Esophagus muscularis mucosa (tissue), 4 donors: Measurements from ENCODE around the gene ATP4A. TPM values are rescaled to one million over a fixed set of nuclear protein-coding genes. Genes with fewer than 3 reads are reported as not detected.

Experiments used
- DNase-seq: peaks from one replicate; pipeline ENCODE4 v3.0.0-alpha.2; 2017; ENCODE audit errors: extremely low spot score
- H3K27ac ChIP-seq, 4 donors: fragments of 200-600 bp; sonication (generic); replicated peaks in 1 of 4; 1 replicate in 3 of 4; 2 replicates in 1 of 4; pipeline ENCODE4 v1.5.1; 2016 to 2019; ENCODE audit warnings: mild to moderate bottlenecking in 1 of 4
- H3K27me3 ChIP-seq, 4 donors: fragments of 200-600 bp; sonication (generic); one replicate each; pipeline versions ENCODE4 v1.5.1 to v1.6.0; 2016 to 2019
- H3K36me3 ChIP-seq, 4 donors: fragments of 200-600 bp; sonication (generic); one replicate each; pipeline ENCODE4 v1.5.1; 2016 to 2019
- H3K4me1 ChIP-seq, 4 donors: fragments of 200-600 bp; sonication (generic); one replicate each; pipeline ENCODE4 v1.5.1; 2016 to 2019
- H3K4me3 ChIP-seq, 4 donors: fragments of 200-600 bp; sonication (generic); 1 replicate in 2 of 4; 2 replicates in 2 of 4; pipeline ENCODE4 v1.5.1; 2016 to 2019; ENCODE audit warnings: mild to moderate bottlenecking in 4 of 4, moderate library complexity in 1 of 4
- H3K9me3 ChIP-seq, 4 donors: fragments of 200-600 bp; sonication (generic); 1 replicate in 3 of 4; 2 replicates in 1 of 4; pipeline ENCODE4 v1.5.1; 2016 to 2019
- CTCF ChIP-seq, 3 experiments: fragments of 200-600 bp in 2 of 3; fragments of 450-650 bp in 1 of 3; sonication (generic) in 2 of 3; IDR thresholded peaks; one replicate each; pipeline ENCODE4 v1.5.1; 2017 to 2019; ENCODE audit warnings: antibody characterized with exemption in 3 of 3, mild to moderate bottlenecking in 2 of 3, moderate library complexity in 1 of 3
- EP300 ChIP-seq: sonication (generic); formaldehyde crosslinking; IDR thresholded peaks from one replicate; pipeline ENCODE4 v1.6.1; 2017; ENCODE audit warnings: antibody characterized with exemption
- POLR2A ChIP-seq: fragments of 450-650 bp; IDR thresholded peaks from one replicate; pipeline ENCODE4 v1.6.1; 2017; ENCODE audit warnings: antibody characterized with exemption, moderate library complexity, mild to moderate bottlenecking, low read depth
- POLR2AphosphoS5 ChIP-seq, 2 donors: sonication (generic); formaldehyde crosslinking; IDR thresholded peaks; one replicate each; pipeline ENCODE4 v1.6.1; 2017; ENCODE audit warnings: antibody characterized with exemption in 2 of 2
- WGBS: methylation state at CpG from one replicate; pipeline ENCODE4 v1.1.5; 2018; 5-methylcytosine and 5-hydroxymethylcytosine counted together
- intact Hi-C: fragments of 100-400 bp; cut with DNase I; formaldehyde crosslinking; loops from one replicate; pipeline ENCODE4 v1.15.1; 2023
- total RNA-seq, 4 donors: library from RNA; depleted of rRNA; stranded (reverse); fragments of >200 nt; gene quantifications; one replicate each; pipeline versions ENCODE4 v1.1.0 to v1.2.1, GENCODE V29; 2016

The ATP4A gene
- total RNA-seq, 4 donors from 2014 or later, result not detected

GRCh38 chr19:35549174-35549788 lies 14.2 kb downstream of the ATP4A start:
- no peak for TF ChIP-seq EP300
- peak; percentile 59 to 77 (median 61) for TF ChIP-seq CTCF (IDR thresholded peaks at IDR 0.05)
- Histone ChIP-seq H3K4me3 (no peak overlapping the region), H3K9me3 (no peaks in the 10 kb centered on the region), H3K27ac (no peak overlapping the region), H3K27me3 (no peaks in the 10 kb centered on the region), H3K36me3 (peaks cover 4 to 31% (median 16%) of the 10 kb centered on the region in 4 donors), H3K4me1 (peaks cover 15 to 33% (median 24%) of the 10 kb centered on the region in 4 donors)
- intact Hi-C loops, result loop anchor here (5.0 kb wide), 3 partner anchors 63 to 168 kb away; partner anchors contain the start of genes HAUS5, KMT2B and RBM42
- 21% methylated on average over 5 of the region's 6 CpGs for WGBS
- DNase-seq, result no peak

- H3K4me1 ChIP-seq, result peaks cover 16 to 38% (median 28%) of the 10 kb centered on the region in 4 donors
- WGBS, result 90% methylated on average over 8 of the region's 8 CpGs
- peak overlapping the region; percentile 79 to 89 (median 84) for H3K4me3 ChIP-seq
- intact Hi-C loops, result loop anchor here (5.0 kb wide), 3 partner anchors 66 to 171 kb away; partner anchors contain the start of genes HAUS5, KMT2B and RBM42
- no peaks in the 10 kb centered on the region for H3K27me3 ChIP-seq
- TF ChIP-seq POLR2AphosphoS5 (IDR thresholded peaks at IDR 0.05), result no peak
- TF ChIP-seq POLR2A, result no peak
- no peak for TF ChIP-seq EP300
- TF ChIP-seq CTCF (IDR thresholded peaks at IDR 0.05), result no peak
- no peaks in the 10 kb centered on the region for H3K9me3 ChIP-seq
- H3K27ac ChIP-seq, result no peak overlapping the region
- H3K36me3 ChIP-seq, result peaks cover 4 to 31% (median 21%) of the 10 kb centered on the region in 4 donors
- no peak for DNase-seq
These were observed 16.9 kb downstream of the ATP4A start for GRCh38 chr19:35546532-35546931.

GRCh38 chr19:35545855-35546381 lies 17.5 kb downstream of the ATP4A start:
- no peak for TF ChIP-seq POLR2A
- no peak for TF ChIP-seq CTCF (IDR thresholded peaks at IDR 0.05)
- TF ChIP-seq EP300, result no peak
- TF ChIP-seq POLR2AphosphoS5 (IDR thresholded peaks at IDR 0.05), result no peak
- Histone ChIP-seq H3K4me3 (peak overlapping the region; percentile 79 to 89 (median 84)), H3K4me1 (peaks cover 16 to 38% (median 28%) of the 10 kb centered on the region in 4 donors), H3K27ac (peak overlapping the region; percentile 81 to 87 (median 84)), H3K27me3 (no peaks in the 10 kb centered on the region), H3K36me3 (peaks cover 4 to 28% (median 21%) of the 10 kb centered on the region in 4 donors), H3K9me3 (no peaks in the 10 kb centered on the region)
- no peak for DNase-seq
- intact Hi-C loops, result loop anchor here (5.0 kb wide), 3 partner anchors 66 to 171 kb away; partner anchors contain the start of genes HAUS5, KMT2B and RBM42
- WGBS, result 7% methylated on average over 17 of the region's 27 CpGs

- WGBS, result 0% methylated on average over 21 of the region's 85 CpGs
- peaks cover 16 to 38% (median 28%) of the 10 kb centered on the region in 4 donors for H3K4me1 ChIP-seq
- peak within 1 kb of the TSS; percentile 81 to 87 (median 84) for H3K27ac ChIP-seq
- TF ChIP-seq POLR2AphosphoS5 (IDR thresholded peaks at IDR 0.05) (peak; percentile 85 to 87), POLR2A (no peak)
- peaks cover 4 to 27% (median 18%) of the 10 kb centered on the region in 4 donors for H3K36me3 ChIP-seq
- peak within 1 kb of the TSS; percentile 79 to 89 (median 84) for H3K4me3 ChIP-seq
- no peaks in the 10 kb centered on the region for H3K9me3 ChIP-seq
- no peaks in the 10 kb centered on the region for H3K27me3 ChIP-seq
- peak; percentile 96 for DNase-seq
- intact Hi-C loops, result loop anchor here (5.0 kb wide), 3 partner anchors 67 to 172 kb away; partner anchors contain the start of genes HAUS5, KMT2B and RBM42
These were observed 18.2 kb downstream of the ATP4A start, which contains the start of gene TMEM147 for GRCh38 chr19:35545001-35545854. Gene TMEM147, plus strand, starts transcription at chr19:35545626. Its CDS starts 114 bp downstream, at chr19:35545740.
